ENCODE data around the gene SH3PXD2B.

DNA sequence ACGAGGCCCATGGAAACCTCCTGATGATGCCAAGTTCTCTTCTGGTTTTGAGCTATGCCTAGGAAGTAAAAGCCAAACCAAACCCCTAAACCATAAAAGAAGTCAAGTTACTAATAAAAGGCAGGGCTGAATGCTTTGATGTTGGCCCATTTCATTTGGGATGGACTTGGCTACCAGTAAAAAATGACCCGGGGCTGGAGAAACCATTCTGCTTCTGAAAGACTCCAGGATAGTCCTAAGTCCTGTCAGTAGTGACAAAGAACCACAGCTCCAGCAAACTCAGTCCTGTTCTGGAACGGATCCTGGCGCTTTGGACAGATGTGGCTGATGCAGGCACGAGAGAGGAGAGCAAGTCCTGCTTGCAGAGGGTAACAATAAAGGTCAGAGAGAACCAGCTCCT lies 68.6 kb downstream of the SH3PXD2B start:
- TF ChIP-seq CTCF (IDR thresholded peaks at IDR 0.05): no peak
- no peak for TF ChIP-seq POLR2A (IDR thresholded peaks at IDR 0.05)
